Activated T-cell treated with anti-CD3 and anti-CD28 coated beads, Interleukin-2, amount 50 U/mL, for 72 hours (primary cell): ENCODE measurements around the gene CEP63. TPM values are rescaled to one million over a fixed set of nuclear protein-coding genes. Genes with fewer than 3 reads are reported as not detected.
A peak's percentile ranks its signal among the peaks of the same experiment; 100 is the strongest.

ENCODE experiments used
- ATAC-seq, 2 donors: fragments of 150-1000 bp; cut with Tn5 transposase; replicated peaks in 1 of 2; 2 replicates each; pipeline ENCODE4 v1.10.0; 2021; ENCODE audit warnings: moderate library complexity in 2 of 2, mild to moderate bottlenecking in 1 of 2
- DNase-seq, 2 donors: peaks; one replicate each; pipeline ENCODE4 v3.0.0; 2021 to 2022; ENCODE audit warnings: mixed read lengths in 1 of 2
- H3K27ac Mint-ChIP-seq: one replicate; pipeline ENCODE4 v1.8.0; 2022; ENCODE audit warnings: mild to moderate bottlenecking, moderate library complexity, mixed read lengths
- H3K27me3 Mint-ChIP-seq: one replicate; pipeline ENCODE4 v1.8.0; 2022; ENCODE audit warnings: low read depth, mixed read lengths
- H3K36me3 Mint-ChIP-seq, 2 donors: one replicate each; pipeline ENCODE4 v1.8.0; 2022; ENCODE audit warnings: mixed read lengths in 2 of 2, mild to moderate bottlenecking in 1 of 2; ENCODE audit not compliant: insufficient read depth in 2 of 2
- H3K4me1 Mint-ChIP-seq: one replicate; pipeline ENCODE4 v1.8.0; 2022; ENCODE audit warnings: low read depth, mixed read lengths
- H3K4me3 Mint-ChIP-seq, 2 donors: one replicate each; pipeline ENCODE4 v1.8.0; 2022; ENCODE audit warnings: mild to moderate bottlenecking in 2 of 2, mixed read lengths in 2 of 2, moderate library complexity in 2 of 2
- H3K9me3 Mint-ChIP-seq, 2 donors: one replicate each; pipeline ENCODE4 v1.8.0; 2022; ENCODE audit warnings: mixed read lengths in 2 of 2
- total RNA-seq, 2 donors: library from RNA; stranded (reverse); gene quantifications; one replicate each; pipeline ENCODE4 v1.2.3, GENCODE V29; 2022

Gene CEP63
- total RNA-seq, 2 donors from 2014 or later: 25.1 to 33.6 TPM

DNA sequence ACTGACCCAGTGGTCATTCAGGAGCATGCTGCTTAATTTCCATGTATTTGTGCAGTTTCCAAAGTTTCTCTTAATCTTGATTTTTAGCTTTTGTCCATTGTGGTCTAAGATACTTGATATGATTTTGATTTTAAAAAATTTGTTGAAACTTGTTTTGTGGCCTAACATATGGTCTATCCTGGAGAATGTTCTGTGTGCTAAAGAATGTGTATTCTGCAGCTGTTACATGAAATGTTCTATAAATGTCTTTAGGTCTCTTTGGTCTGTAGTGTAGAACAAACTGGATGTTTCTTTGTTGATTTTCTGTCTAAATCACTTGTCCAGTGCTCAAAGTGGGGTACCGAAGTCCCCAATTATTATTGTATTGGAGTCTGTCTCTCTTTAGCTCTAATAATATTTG is 17.4 kb downstream of the CEP63 start:
- no peak overlapping the region for H3K27ac Mint-ChIP-seq
- peaks cover 16 to 30% of the 10 kb centered on the region in 2 donors for H3K9me3 Mint-ChIP-seq
- no peak overlapping the region for H3K4me3 Mint-ChIP-seq
- H3K4me1 Mint-ChIP-seq: peaks cover 16% of the 10 kb centered on the region
- H3K27me3 Mint-ChIP-seq: no peaks in the 10 kb centered on the region
- peaks cover 37 to 60% of the 10 kb centered on the region in 2 donors for H3K36me3 Mint-ChIP-seq
- no peak for DNase-seq
- no peak for ATAC-seq

DNA sequence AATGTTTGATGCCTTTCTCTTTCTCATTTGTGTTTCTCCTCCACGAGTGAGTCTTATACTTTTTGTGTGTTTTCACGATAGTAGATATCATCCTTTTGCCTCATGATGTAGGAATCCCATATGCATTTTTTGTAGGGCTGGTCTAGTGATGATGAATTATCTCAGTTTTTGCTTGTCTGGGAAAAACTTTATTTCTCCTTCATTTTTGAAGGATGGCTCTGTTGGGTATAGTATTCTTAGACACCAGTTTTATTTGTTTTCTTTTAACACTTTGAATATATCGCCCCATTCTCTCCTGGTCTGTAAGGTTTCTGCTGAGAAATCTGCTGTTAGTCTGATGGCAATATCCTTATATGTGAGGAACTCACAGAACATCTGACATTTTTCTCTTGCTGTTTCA is 18.3 kb downstream of the CEP63 start:
- Mint-ChIP-seq H3K27me3 (no peaks in the 10 kb centered on the region), H3K27ac (no peak overlapping the region), H3K4me1 (peaks cover 13% of the 10 kb centered on the region), H3K36me3 (peaks cover 36 to 67% of the 10 kb centered on the region in 2 donors), H3K9me3 (peaks cover 16 to 25% of the 10 kb centered on the region in 2 donors), H3K4me3 (no peak overlapping the region)
- ATAC-seq (no peak), DNase-seq (no peak)

DNA sequence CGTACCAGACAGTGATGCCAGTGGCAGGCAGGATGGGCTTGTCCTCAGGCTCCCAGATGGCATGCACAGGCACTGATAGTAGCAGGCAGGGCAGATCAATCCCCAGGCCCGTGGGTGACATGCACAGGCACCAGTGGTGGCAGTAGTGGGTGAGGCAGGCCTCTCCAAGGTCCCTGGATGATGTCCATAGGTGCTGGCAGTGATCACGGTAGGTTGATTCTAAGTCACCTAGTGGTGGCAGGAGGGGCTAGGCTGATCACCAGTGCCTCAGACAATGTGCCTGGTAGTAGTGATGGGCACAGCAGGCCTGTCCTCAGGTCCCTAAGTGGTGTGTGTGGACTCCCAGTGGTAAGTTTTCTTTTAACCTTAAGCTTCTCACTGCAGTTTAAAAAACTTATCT is 19.6 kb downstream of the CEP63 start:
- Mint-ChIP-seq H3K36me3 (peaks cover 36 to 66% of the 10 kb centered on the region in 2 donors), H3K9me3 (peaks cover 13 to 25% of the 10 kb centered on the region in 2 donors), H3K4me1 (peaks cover 13% of the 10 kb centered on the region), H3K4me3 (no peak overlapping the region), H3K27ac (no peak overlapping the region), H3K27me3 (no peaks in the 10 kb centered on the region)
- DNase-seq: no peak
- no peak for ATAC-seq

DNA sequence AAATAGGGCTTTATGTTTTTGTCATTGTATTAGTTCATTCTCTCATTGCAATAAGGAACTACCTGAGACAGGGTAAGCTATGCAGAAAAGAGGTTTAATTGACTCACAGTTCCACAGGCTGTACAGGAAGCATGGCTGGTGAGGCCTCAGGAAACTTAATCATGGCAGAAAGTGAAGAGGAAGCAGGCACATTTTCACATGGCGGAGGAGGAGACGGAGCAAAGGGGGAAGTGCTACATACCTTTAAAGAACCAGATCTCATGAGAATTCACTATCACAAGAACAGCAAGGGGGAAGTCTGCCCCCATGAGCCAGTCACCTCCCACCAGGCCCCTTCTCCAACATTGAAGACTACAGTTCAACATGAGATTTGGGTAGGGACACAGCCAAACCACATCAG is 25.6 kb downstream of the CEP63 start:
- no peaks in the 10 kb centered on the region for H3K27me3 Mint-ChIP-seq
- peaks cover 19 to 34% of the 10 kb centered on the region in 2 donors for H3K36me3 Mint-ChIP-seq

DNA sequence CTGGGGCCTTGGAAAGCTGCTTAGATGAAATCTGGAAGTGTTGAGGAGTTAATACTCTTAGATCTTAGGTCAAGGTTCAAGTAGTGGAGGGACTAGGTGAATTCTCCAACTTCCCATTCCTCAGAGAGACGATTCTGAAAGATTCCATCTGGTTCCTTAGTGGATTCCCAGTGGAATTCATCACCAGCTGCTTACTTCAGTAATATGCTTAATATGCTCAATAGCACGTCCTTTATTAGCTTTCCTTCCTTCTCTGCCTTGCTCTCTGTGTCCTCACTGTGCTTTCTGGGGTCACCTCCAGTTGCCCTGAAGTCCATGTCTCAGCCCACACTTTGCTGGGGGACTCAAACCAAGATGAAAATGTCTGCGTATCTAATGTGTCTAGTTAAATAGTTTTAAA is 31.0 kb downstream of the CEP63 start:
- DNase-seq (no peak), ATAC-seq (no peak)
- Mint-ChIP-seq H3K27ac (no peak overlapping the region), H3K4me3 (no peak overlapping the region), H3K9me3 (peaks cover 3 to 7% of the 10 kb centered on the region in 2 donors), H3K4me1 (peaks cover 6% of the 10 kb centered on the region), H3K36me3 (peaks cover 10 to 39% of the 10 kb centered on the region in 2 donors), H3K27me3 (no peaks in the 10 kb centered on the region)

More for the DNA sequence above, 25.6 kb downstream of the CEP63 start:
- DNase-seq: no peak
- Mint-ChIP-seq H3K4me1 (peaks cover 9% of the 10 kb centered on the region), H3K4me3 (no peak overlapping the region), H3K9me3 (peaks cover 1 to 3% of the 10 kb centered on the region in 2 donors), H3K27ac (no peak overlapping the region)
- ATAC-seq: no peak

DNA sequence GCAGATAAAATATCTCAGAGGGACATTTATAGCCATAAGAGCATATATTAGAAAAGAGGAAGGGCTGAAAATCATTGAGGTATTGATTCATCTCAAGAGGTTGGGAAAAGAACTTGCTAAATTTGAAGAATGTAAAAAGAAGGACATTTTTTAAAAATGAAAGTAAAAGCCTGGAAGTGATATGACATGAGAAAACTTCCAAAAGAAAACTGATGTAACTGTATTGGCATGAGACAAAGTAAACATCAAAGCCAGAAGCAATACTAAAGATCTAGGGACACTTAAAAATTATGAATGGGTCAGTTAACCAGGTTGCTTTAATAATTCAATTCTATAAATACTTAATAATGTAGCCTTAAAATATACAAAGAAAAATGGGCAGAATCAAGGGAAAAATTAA is 31.9 kb downstream of the CEP63 start:
- Mint-ChIP-seq H3K36me3 (peaks cover 17 to 47% of the 10 kb centered on the region in 2 donors), H3K4me1 (peaks cover 6% of the 10 kb centered on the region), H3K4me3 (peak overlapping the region in 1 of 2 donors; percentile 14), H3K9me3 (peaks cover 10 to 15% of the 10 kb centered on the region in 2 donors), H3K27ac (no peak overlapping the region), H3K27me3 (no peaks in the 10 kb centered on the region)
- DNase-seq: no peak
- no peak for ATAC-seq

DNA sequence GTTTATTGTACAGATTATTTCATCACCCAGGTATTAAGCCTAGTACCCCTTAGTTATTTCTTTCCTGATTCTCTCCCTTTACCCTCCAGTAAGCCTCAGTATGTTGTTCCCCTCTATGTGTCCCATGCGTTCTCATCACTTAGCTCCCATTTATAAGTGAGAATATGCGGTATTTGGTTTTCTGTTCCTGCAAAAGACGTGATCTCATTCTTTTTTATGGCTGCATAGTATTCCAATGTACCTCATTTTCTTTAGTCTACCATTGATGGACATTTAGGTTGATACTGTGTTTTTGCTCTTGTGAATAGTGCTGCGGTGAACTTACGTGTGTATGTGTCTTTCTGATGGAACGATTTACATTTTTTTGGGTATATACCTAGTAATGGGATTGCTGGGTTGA is 36.7 kb downstream of the CEP63 start:
- H3K27me3 Mint-ChIP-seq: no peaks in the 10 kb centered on the region
- peaks cover 4% of the 10 kb centered on the region for H3K4me1 Mint-ChIP-seq
- H3K4me3 Mint-ChIP-seq: no peak overlapping the region
- H3K27ac Mint-ChIP-seq: no peak overlapping the region
- ATAC-seq (no peak), DNase-seq (no peak)
- peaks cover 44 to 70% of the 10 kb centered on the region in 2 donors for H3K36me3 Mint-ChIP-seq
- H3K9me3 Mint-ChIP-seq: peaks cover 28 to 29% of the 10 kb centered on the region in 2 donors

DNA sequence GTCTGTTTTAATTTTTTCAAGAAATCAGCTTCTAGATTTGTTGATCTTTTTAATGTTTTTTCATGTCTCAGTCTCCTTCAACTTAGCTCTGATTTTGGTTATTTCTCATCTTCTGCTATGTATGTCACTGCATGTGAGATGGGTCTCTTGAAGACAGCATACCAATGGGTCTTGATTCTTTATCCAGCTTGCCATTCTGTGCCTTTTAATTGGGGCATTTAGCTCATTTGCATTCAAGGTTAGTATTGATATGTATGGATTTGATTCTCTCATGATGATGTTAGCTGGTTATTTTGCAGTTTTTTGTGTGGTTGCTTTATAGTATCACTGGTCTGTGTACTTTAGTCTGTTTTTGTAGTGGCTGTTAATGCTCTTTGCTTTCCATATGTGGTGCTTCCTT is 39.4 kb downstream of the CEP63 start:
- no peaks in the 10 kb centered on the region for H3K27me3 Mint-ChIP-seq
- H3K4me3 Mint-ChIP-seq: no peak overlapping the region
- H3K27ac Mint-ChIP-seq: no peak overlapping the region
- H3K4me1 Mint-ChIP-seq: no peaks in the 10 kb centered on the region
- H3K36me3 Mint-ChIP-seq: peaks cover 40 to 49% of the 10 kb centered on the region in 2 donors
- no peak for DNase-seq
- peaks cover 26 to 29% of the 10 kb centered on the region in 2 donors for H3K9me3 Mint-ChIP-seq
- no peak for ATAC-seq

DNA sequence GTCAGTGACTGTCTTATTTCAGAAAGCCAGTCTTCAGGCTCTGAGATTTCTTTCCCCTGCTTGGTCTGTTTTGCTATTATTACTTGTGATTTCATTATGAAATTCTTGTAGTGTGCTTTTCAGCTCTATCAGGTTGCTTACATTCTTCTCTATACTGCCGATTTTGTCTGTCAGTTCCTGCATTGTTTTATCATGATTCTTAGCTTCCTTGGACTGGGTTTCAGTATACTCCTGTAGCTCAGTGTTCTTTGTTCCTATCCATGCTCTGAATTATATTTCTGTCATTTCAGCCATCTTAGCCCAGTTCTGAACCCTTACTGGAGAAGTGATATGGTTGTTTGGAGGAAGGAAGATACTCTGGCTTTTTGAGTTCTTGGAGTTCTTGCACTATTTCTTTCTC is 40.5 kb downstream of the CEP63 start:
- ATAC-seq (no peak), DNase-seq (no peak)
- Mint-ChIP-seq H3K27ac (no peak overlapping the region), H3K27me3 (no peaks in the 10 kb centered on the region), H3K4me1 (no peaks in the 10 kb centered on the region), H3K36me3 (peaks cover 36 to 47% of the 10 kb centered on the region in 2 donors), H3K9me3 (peaks cover 26 to 27% of the 10 kb centered on the region in 2 donors), H3K4me3 (no peak overlapping the region)

DNA sequence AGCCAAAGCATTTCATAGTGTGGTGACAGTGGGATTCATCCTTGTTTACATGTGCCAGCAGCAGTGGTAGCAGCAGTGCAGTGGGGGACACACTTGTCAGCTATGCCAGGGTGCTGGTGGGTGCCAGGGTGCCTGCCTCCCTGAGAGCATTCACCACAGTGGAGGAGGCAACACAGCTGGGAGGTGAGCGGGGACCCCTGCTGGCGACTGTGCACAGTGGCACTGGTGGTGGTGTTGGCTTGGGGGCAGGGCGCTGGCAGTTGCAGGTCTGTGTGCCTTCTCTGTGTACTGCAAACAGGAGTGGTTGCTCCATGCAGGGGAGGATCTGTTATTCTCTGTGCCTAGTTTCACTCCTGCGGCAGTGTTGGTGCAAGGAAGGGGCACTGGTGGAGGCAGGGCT is 41.2 kb downstream of the CEP63 start:
- Mint-ChIP-seq H3K4me1 (no peaks in the 10 kb centered on the region), H3K27ac (no peak overlapping the region), H3K27me3 (no peaks in the 10 kb centered on the region), H3K36me3 (peaks cover 36 to 43% of the 10 kb centered on the region in 2 donors), H3K4me3 (no peak overlapping the region), H3K9me3 (peaks cover 22 to 25% of the 10 kb centered on the region in 2 donors)
- DNase-seq (peak; percentile 2 to 12), ATAC-seq (no peak)

DNA sequence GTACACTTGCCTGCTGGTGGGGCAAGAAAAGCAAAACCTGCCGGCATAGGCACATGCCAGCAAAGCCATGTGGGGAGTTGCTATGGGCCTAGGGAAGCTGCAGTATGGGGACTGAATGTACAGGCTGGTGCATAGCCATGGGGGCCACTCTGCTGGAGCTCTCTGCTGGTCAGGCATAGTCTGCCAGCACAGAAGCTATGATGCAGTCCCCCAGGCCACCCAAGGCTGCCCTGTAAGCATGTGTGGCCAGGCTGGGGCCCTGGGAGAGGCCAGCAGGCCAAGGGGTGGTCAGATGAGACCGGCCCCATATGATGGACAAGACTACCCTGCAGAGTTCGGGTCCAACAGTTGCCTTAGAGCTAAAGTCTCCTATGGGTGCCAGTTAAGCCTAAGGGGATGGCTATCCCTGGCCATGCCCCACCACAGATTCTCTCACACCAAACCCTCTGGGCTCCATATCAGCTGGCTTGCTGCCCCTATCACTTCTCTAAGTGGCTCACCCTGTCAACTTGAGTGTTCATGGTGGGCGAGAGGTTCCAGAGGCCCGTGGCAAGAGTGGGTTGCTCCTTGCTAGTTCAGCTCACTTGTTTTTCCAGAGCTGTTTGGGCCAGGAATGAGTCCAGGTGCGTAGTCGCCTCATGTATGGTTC is 41.8 kb downstream of the CEP63 start:
- Mint-ChIP-seq H3K27me3 (no peaks in the 10 kb centered on the region), H3K4me1 (no peaks in the 10 kb centered on the region), H3K27ac (no peak overlapping the region), H3K36me3 (peaks cover 31 to 38% of the 10 kb centered on the region in 2 donors), H3K9me3 (peaks cover 18 to 20% of the 10 kb centered on the region in 2 donors), H3K4me3 (no peak overlapping the region)
- ATAC-seq: no peak
- no peak for DNase-seq

DNA sequence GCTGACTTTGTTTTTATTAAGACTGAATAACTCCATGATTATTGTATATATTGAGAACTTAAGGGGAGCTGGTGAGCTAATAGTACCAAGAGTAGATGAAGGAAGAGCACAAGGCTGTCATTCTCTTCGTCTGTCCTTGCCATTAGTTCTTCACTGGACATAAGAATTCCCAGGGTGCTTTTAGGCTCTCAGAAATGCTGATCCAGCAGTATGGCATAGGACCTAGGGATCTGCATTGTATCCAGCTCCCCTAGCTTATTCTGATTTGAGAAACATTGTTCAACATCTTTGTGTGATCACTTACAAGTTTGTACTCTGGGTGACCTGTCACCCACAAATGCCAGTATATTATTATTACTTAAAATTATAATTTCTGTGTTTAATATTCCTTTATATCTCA is 47.6 kb downstream of the CEP63 start:
- no peaks in the 10 kb centered on the region for H3K4me1 Mint-ChIP-seq
- no peak for ATAC-seq
- H3K36me3 Mint-ChIP-seq: peaks cover 4 to 10% of the 10 kb centered on the region in 2 donors
- no peak overlapping the region for H3K27ac Mint-ChIP-seq
- H3K9me3 Mint-ChIP-seq: no peaks in the 10 kb centered on the region
- no peak for DNase-seq
- H3K27me3 Mint-ChIP-seq: no peaks in the 10 kb centered on the region
- no peak overlapping the region for H3K4me3 Mint-ChIP-seq

DNA sequence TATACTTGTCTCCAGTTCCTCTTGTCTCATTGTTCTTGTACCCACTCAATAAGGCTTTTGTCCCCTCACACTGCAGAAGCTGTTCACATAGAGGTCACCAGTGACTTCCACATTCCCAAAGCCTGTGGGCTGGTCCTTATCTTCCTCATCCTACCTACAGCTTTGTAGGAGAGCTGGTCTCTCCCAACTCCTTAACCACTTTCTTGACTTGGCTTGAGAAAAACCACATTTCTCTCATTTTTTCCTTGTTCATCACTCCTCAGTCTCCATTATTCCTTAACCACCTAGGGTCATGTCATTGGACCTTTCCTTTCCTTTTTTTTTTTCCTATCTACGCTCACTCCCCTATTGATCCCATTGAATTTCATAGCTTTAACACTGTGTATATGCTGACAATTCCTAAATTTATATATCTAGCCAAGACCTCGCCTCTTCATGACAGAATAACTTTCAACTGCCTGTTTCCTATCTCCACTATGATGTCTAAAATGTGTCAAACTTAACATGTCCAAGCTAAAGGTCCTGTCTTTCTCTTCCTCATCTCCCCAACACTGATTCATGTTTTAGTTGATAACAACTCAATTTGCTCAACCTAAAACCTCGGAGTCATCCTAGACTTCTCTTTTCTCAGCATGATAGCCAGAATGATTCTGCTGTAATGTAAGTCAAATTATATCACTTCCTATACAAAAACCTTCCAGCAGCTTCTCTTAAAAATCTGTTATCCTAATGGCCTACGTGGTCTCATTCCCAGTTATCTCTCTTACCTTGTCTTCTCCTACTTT is 49.5 kb downstream of the CEP63 start:
- Mint-ChIP-seq H3K27me3 (no peaks in the 10 kb centered on the region), H3K36me3 (peaks cover 4 to 11% of the 10 kb centered on the region in 2 donors), H3K4me3 (no peak overlapping the region), H3K27ac (no peak overlapping the region), H3K9me3 (no peaks in the 10 kb centered on the region), H3K4me1 (no peaks in the 10 kb centered on the region)
- DNase-seq (no peak), ATAC-seq (no peak)
